SK-N-SH (cell line): Measurements from ENCODE around the gene MRPL44. TPM values are rescaled to one million over a fixed set of nuclear protein-coding genes. Genes with fewer than 3 reads are reported as not detected.

Experiments
- CTCF ChIA-PET: fragments of 300-600, 350-600 bp; formaldehyde crosslinking; extraction: SDS; loops from one replicate; lab custom pipeline; 2021; lab: Yijun Ruan, JAX
- POLR2A ChIA-PET: fragments of 350-600 bp; sonication (Branson Sonifier 250); formaldehyde crosslinking; extraction: SDS; loops from one replicate; lab custom pipeline; 2020; ENCODE audit warnings: antibody characterized with exemption, inconsistent platforms; lab: Yijun Ruan, JAX
- DNase-seq: peaks from one replicate; pipeline ENCODE4 v3.0.0; 2012
- H2AFZ ChIP-seq: fragments of 200-600 bp; sonication (generic); 2 replicates; pipeline ENCODE4 v1.8.1; 2016; ENCODE audit warnings: antibody characterized with exemption, mild to moderate bottlenecking, low read depth
- H3F3A ChIP-seq: fragments of 200-600 bp; sonication (generic); replicated peaks from 2 replicates; pipeline ENCODE3; 2016; ENCODE audit warnings: antibody characterized with exemption, mild to moderate bottlenecking; ENCODE audit not compliant: insufficient read depth
- H3K27ac ChIP-seq, 2 experiments: fragments of 200-500 bp in 1 of 2; fragments of 200-600 bp in 1 of 2; sonication (Bioruptor generic) in 1 of 2; sonication (generic), shearing (Covaris generic) in 1 of 2; 2 replicates each; pipeline versions ENCODE4 v1.5.1 to v1.6.1; 2014 to 2016; ENCODE audit warnings: low read depth in 2 of 2, inconsistent platforms in 1 of 2, low read length in 1 of 2, mild to moderate bottlenecking in 1 of 2, mixed read lengths in 1 of 2
- H3K27me3 ChIP-seq: fragments of 200-600 bp; sonication (generic), shearing (Covaris generic); 2 replicates; pipeline ENCODE4 v1.6.1; 2016; ENCODE audit warnings: mixed run types; ENCODE audit not compliant: insufficient read depth
- H3K36me3 ChIP-seq, 2 experiments: fragments of 200-500 bp in 1 of 2; fragments of 200-600 bp in 1 of 2; sonication (Bioruptor generic) in 1 of 2; sonication (generic) in 1 of 2; replicated peaks in 1 of 2; 2 replicates each; pipeline versions ENCODE3 to v1.5.1; 2014 to 2016; ENCODE audit warnings: low read length in 1 of 2, mild to moderate bottlenecking in 1 of 2; ENCODE audit not compliant: insufficient read depth in 2 of 2, control insufficient read depth in 1 of 2
- H3K4me1 ChIP-seq, 2 experiments: fragments of 200-500 bp in 1 of 2; fragments of 200-600 bp in 1 of 2; sonication (Bioruptor generic) in 1 of 2; sonication (generic), shearing (Covaris generic) in 1 of 2; 2 replicates each; pipeline versions ENCODE4 v1.5.1 to v1.6.1; 2014 to 2016; ENCODE audit warnings: low read depth in 1 of 2, low read length in 1 of 2, mixed run types in 1 of 2; ENCODE audit not compliant: insufficient read depth in 2 of 2, control insufficient read depth in 1 of 2
- H3K4me2 ChIP-seq: fragments of 200-600 bp; sonication (generic), shearing (Covaris generic); 2 replicates; pipeline ENCODE4 v1.6.1; 2017; ENCODE audit warnings: mixed run types
- H3K4me3 ChIP-seq, 2 experiments: fragments of 200-500 bp in 1 of 2; fragments of 200-600 bp in 1 of 2; sonication (Bioruptor generic) in 1 of 2; sonication (generic), shearing (Covaris generic) in 1 of 2; 2 replicates each; pipeline versions ENCODE4 v1.5.1 to v1.8.1; 2014 to 2016; ENCODE audit warnings: low read depth in 2 of 2, inconsistent platforms in 1 of 2, low read length in 1 of 2, mild to moderate bottlenecking in 1 of 2, mixed read lengths in 1 of 2, moderate library complexity in 1 of 2
- H3K79me2 ChIP-seq: fragments of 200-600 bp; sonication (generic); 2 replicates; pipeline ENCODE4 v1.8.1; 2017; ENCODE audit warnings: mild to moderate bottlenecking; ENCODE audit not compliant: insufficient read depth
- H3K9ac ChIP-seq: fragments of 200-600 bp; sonication (generic); 2 replicates; pipeline ENCODE4 v1.6.1; 2017; ENCODE audit warnings: mixed run types
- H3K9me2 ChIP-seq: fragments of 200-600 bp; sonication (generic); 2 replicates; pipeline ENCODE4 v1.6.1; 2017; ENCODE audit warnings: mixed run types
- H3K9me3 ChIP-seq: fragments of 200-600 bp; sonication (generic); 2 replicates; pipeline ENCODE4 v1.6.1; 2017; ENCODE audit warnings: mixed run types, mild to moderate bottlenecking, moderate library complexity
- H4K20me1 ChIP-seq: fragments of 200-600 bp; sonication (generic); 2 replicates; pipeline ENCODE4 v1.6.1; 2017; ENCODE audit warnings: mild to moderate bottlenecking, mixed run types; ENCODE audit not compliant: insufficient read depth
- CHD2 ChIP-seq: fragments of 150-350 bp; IDR thresholded peaks from 2 replicates; pipeline ENCODE4 v1.6.1; 2018; ENCODE audit warnings: low read length; ENCODE audit not compliant: partially characterized antibody
- ELF1 ChIP-seq: IDR thresholded peaks from 2 replicates; pipeline ENCODE4 v1.4.0; 2012
- EP300 ChIP-seq, 2 experiments: IDR thresholded peaks; 2 replicates each; pipeline versions ENCODE4 v1.4.0 to v1.6.1; 2012; ENCODE audit warnings: borderline replicate concordance in 1 of 2, low read depth in 1 of 2, low read length in 1 of 2
- EZH2phosphoT487 ChIP-seq: fragments of 200-600 bp; sonication (generic); IDR thresholded peaks from 2 replicates; pipeline ENCODE4 v1.6.1; 2017; ENCODE audit warnings: low read depth, mixed run types, mild to moderate bottlenecking, antibody characterized with exemption, moderate library complexity, borderline replicate concordance
- FOXJ3 ChIP-seq: sonication (generic); formaldehyde crosslinking; IDR thresholded peaks from 2 replicates; pipeline ENCODE4 v1.5.1; 2020; ENCODE audit warnings: mild to moderate bottlenecking, missing genetic modification reagents
- FOXM1 ChIP-seq: IDR thresholded peaks from 2 replicates; pipeline ENCODE4 v1.4.0; 2012; ENCODE audit warnings: low read depth, mild to moderate bottlenecking
- NFIC ChIP-seq: IDR thresholded peaks from 2 replicates; pipeline ENCODE4 v1.4.0; 2012; ENCODE audit warnings: borderline replicate concordance
- RAD21 ChIP-seq: IDR thresholded peaks from 2 replicates; pipeline ENCODE4 v1.6.1; 2012; ENCODE audit warnings: mild to moderate bottlenecking, low read length
- RFX5 ChIP-seq: IDR thresholded peaks from 2 replicates; pipeline ENCODE4 v1.6.1; 2012; ENCODE audit warnings: mild to moderate bottlenecking, improper control_type of control experiment, low read length
- RXRA ChIP-seq: IDR thresholded peaks from 2 replicates; pipeline ENCODE4 v1.4.0; 2012; ENCODE audit warnings: low read depth, mild to moderate bottlenecking, borderline replicate concordance
- TAF1 ChIP-seq: IDR thresholded peaks from 2 replicates; pipeline ENCODE4 v1.6.1; 2012; ENCODE audit warnings: low read depth, mild to moderate bottlenecking, low read length, moderate library complexity, borderline replicate concordance
- WGBS: methylation state at CpG from one replicate; pipeline ENCODE4 v1.1.6; 2017; ENCODE audit warnings: low lambda C conversion rate; 5-methylcytosine and 5-hydroxymethylcytosine counted together
- polyA plus RNA-seq, 3 experiments: library from polyadenylated mRNA; depleted of rRNA; stranded (reverse); fragments of >200 nt; gene quantifications; 2 replicates each; pipeline ENCODE4 v1.2.3, GENCODE V29; 2012
- TF ChIP-seq, protein P1 (sequence below): fragments of 200-600 bp; sonication (generic); IDR thresholded peaks from 2 replicates; pipeline ENCODE4 v1.6.1; 2017; ENCODE audit warnings: antibody characterized with exemption, mild to moderate bottlenecking, moderate library complexity

Gene MRPL44
- polyA plus RNA-seq, 1 of the 3 experiments (the other 2 are of a cell fraction) = 12.9 TPM

DNA sequence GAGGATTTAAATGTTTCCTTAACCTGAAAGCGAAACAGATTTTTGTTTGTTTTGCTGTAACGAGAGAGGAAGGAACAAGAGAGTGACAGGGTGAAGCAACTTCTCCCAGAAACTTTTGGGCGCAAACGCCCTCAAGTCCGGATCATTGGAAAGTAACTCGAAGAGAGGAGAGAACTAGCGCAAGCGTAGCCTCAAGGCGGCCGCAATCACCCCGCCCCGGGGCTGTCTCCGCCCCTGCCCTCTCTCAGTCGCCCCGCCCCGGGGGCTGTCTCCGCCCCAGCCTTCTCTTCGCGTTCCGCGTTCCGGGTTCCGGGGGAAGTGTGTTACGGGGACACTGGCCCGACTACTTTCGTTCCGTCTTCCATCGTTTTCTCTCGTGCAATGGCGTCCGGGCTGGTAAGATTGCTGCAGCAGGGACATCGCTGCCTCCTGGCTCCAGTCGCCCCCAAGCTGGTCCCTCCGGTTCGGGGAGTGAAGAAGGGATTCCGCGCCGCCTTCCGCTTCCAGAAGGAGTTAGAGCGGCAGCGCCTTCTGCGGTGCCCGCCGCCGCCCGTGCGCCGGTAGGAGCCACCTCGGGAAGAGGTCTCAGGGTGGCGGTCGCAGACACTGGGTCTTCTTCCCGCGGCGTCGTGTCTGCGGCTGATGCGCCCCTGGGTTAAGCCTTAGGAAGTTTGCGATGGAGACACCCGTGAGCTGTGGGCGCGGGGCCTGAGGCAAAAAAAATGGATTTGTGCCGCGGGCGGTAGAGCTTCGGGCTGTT lies at the start of gene MRPL44 (continued):
- TF ChIP-seq CHD2 (peak; percentile 94), NFIC (no peak; the same call in 1 of the 2 replicates), RFX5 (peak; percentile 43; the same call in 1 of the 2 replicates), RXRA (no peak), TAF1 (peak; percentile 95)
- TF ChIP-seq, protein P1, sequence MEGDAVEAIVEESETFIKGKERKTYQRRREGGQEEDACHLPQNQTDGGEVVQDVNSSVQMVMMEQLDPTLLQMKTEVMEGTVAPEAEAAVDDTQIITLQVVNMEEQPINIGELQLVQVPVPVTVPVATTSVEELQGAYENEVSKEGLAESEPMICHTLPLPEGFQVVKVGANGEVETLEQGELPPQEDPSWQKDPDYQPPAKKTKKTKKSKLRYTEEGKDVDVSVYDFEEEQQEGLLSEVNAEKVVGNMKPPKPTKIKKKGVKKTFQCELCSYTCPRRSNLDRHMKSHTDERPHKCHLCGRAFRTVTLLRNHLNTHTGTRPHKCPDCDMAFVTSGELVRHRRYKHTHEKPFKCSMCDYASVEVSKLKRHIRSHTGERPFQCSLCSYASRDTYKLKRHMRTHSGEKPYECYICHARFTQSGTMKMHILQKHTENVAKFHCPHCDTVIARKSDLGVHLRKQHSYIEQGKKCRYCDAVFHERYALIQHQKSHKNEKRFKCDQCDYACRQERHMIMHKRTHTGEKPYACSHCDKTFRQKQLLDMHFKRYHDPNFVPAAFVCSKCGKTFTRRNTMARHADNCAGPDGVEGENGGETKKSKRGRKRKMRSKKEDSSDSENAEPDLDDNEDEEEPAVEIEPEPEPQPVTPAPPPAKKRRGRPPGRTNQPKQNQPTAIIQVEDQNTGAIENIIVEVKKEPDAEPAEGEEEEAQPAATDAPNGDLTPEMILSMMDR = no peak

DNA sequence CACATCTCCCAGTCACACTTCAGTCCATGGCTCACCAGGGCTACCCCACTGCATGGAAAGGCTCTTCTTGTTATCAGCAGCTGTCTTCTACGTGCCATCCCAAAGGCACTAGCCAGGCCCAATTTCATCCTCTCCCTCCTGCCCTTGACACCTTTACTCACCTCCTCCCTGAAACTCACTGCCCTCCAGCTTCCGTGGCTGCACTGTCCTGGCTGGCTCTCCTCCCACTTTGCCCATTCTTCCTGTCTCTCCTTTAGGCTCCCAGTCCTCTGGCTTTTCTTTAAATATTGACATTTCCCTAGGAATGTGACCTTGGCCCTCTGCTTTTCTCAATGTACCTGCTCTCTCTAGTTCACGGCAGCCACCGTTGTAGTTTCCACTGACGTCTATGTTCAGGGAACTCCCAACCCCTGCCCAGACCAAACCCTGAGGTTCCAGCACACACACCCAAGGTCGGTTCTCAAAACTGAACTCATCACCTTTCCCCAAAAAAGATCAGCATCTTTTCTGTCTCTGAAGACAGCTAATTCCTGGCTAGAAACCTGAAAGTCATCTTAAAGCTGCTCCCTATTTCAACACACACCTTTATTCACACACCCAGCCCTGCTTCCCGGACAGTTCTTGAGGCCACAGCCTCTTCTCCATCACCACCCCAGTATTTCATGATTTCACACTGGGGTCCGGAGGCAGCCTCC lies 48.8 kb upstream of the MRPL44 start:
- POLR2A ChIA-PET = no interaction called here
- no peaks in the 10 kb centered on the region for H3F3A ChIP-seq
- CTCF ChIA-PET = interaction anchor here (1.5 kb wide), 1 partner anchor 62 kb away, joined by 4 read pairs; no protein-coding TSS in a partner anchor
- no peak for DNase-seq
- no peaks in the 10 kb centered on the region for H3K9me2 ChIP-seq
- H3K27me3 ChIP-seq = no peaks in the 10 kb centered on the region
- no peak overlapping the region for H3K27ac ChIP-seq
- 82% methylated on average over 8 of the region's 8 CpGs for WGBS
- H2AFZ ChIP-seq = no peak overlapping the region
- H3K4me2 ChIP-seq = no peak overlapping the region
- H3K79me2 ChIP-seq = peaks cover 64% of the 10 kb centered on the region
- H3K36me3 ChIP-seq = peaks cover 6 to 43% of the 10 kb centered on the region in 2 experiments
- TF ChIP-seq, protein P1 = no peak
- TF ChIP-seq RXRA = no peak
- no peak for TF ChIP-seq RAD21
- TF ChIP-seq EP300 (IDR thresholded peaks at IDR 0.05; ENCODE audit: borderline replicate concordance in 1 of 2, low read depth in 1 of 2, low read length in 1 of 2) = no peak
- no peak for TF ChIP-seq NFIC
- TF ChIP-seq FOXJ3 (CRISPR knock-in tag) = no peak
- no peak for TF ChIP-seq TAF1
- no peak for TF ChIP-seq ELF1
- TF ChIP-seq EZH2phosphoT487 = no peak
- no peak for TF ChIP-seq FOXM1
- no peak overlapping the region for H3K9ac ChIP-seq
- no peaks in the 10 kb centered on the region; a peak in 1 of 4 replicates for H3K4me1 ChIP-seq
- H3K4me3 ChIP-seq = no peak overlapping the region
- peaks cover 17% of the 10 kb centered on the region for H4K20me1 ChIP-seq
- H3K9me3 ChIP-seq = no peaks in the 10 kb centered on the region
